ENCODE results near the gene NT5C. TPM values are rescaled to one million over a fixed set of nuclear protein-coding genes. Genes with fewer than 3 reads are reported as not detected.
A peak's percentile ranks its signal among the peaks of the same experiment; 100 is the strongest.

NT5C gene
- total RNA-seq, 1 donor from 2014 or later: 48.2 TPM

- TF ChIP-seq, protein P1, sequence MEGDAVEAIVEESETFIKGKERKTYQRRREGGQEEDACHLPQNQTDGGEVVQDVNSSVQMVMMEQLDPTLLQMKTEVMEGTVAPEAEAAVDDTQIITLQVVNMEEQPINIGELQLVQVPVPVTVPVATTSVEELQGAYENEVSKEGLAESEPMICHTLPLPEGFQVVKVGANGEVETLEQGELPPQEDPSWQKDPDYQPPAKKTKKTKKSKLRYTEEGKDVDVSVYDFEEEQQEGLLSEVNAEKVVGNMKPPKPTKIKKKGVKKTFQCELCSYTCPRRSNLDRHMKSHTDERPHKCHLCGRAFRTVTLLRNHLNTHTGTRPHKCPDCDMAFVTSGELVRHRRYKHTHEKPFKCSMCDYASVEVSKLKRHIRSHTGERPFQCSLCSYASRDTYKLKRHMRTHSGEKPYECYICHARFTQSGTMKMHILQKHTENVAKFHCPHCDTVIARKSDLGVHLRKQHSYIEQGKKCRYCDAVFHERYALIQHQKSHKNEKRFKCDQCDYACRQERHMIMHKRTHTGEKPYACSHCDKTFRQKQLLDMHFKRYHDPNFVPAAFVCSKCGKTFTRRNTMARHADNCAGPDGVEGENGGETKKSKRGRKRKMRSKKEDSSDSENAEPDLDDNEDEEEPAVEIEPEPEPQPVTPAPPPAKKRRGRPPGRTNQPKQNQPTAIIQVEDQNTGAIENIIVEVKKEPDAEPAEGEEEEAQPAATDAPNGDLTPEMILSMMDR (IDR thresholded peaks at IDR 0.05): no peak
- Mint-ChIP-seq H3K9me3 (ENCODE audit: unreplicated experiment) (no peaks in the 10 kb centered on the region), H3K27ac (ENCODE audit: unreplicated experiment) (no peak overlapping the region), H3K4me3 (ENCODE audit: unreplicated experiment) (no peak overlapping the region), H3K4me1 (ENCODE audit: unreplicated experiment) (peaks cover 56% of the 10 kb centered on the region), H3K27me3 (ENCODE audit: unreplicated experiment) (no peaks in the 10 kb centered on the region), H3K36me3 (ENCODE audit: unreplicated experiment) (no peaks in the 10 kb centered on the region)
- DNase-seq (ENCODE audit: extremely low spot score, unreplicated experiment): no peak
These were observed 39.7 kb downstream of the NT5C start for GRCh38 chr17:75091855-75092327.

GRCh38 chr17:75090871-75091854 is 40.4 kb downstream of the NT5C start:
- TF ChIP-seq, protein P1 (IDR thresholded peaks at IDR 0.05): no peak
- H3K27ac Mint-ChIP-seq (ENCODE audit: unreplicated experiment): peak overlapping the region; percentile 59
- no peak for DNase-seq (ENCODE audit: extremely low spot score, unreplicated experiment)
- no peaks in the 10 kb centered on the region for H3K27me3 Mint-ChIP-seq (ENCODE audit: unreplicated experiment)
- no peaks in the 10 kb centered on the region for H3K36me3 Mint-ChIP-seq (ENCODE audit: unreplicated experiment)
- peaks cover 60% of the 10 kb centered on the region for H3K4me1 Mint-ChIP-seq (ENCODE audit: unreplicated experiment)
- no peak overlapping the region for H3K4me3 Mint-ChIP-seq (ENCODE audit: unreplicated experiment)
- no peaks in the 10 kb centered on the region for H3K9me3 Mint-ChIP-seq (ENCODE audit: unreplicated experiment)

- no peaks in the 10 kb centered on the region for H3K9me3 Mint-ChIP-seq (ENCODE audit: unreplicated experiment)
- H3K27ac Mint-ChIP-seq (ENCODE audit: unreplicated experiment): peak overlapping the region; percentile 62
- peak overlapping the region; percentile 72 for H3K4me3 Mint-ChIP-seq (ENCODE audit: unreplicated experiment)
- no peaks in the 10 kb centered on the region for H3K36me3 Mint-ChIP-seq (ENCODE audit: unreplicated experiment)
- TF ChIP-seq, protein P1 (IDR thresholded peaks at IDR 0.05): no peak
- no peaks in the 10 kb centered on the region for H3K27me3 Mint-ChIP-seq (ENCODE audit: unreplicated experiment)
- peaks cover 76% of the 10 kb centered on the region for H3K4me1 Mint-ChIP-seq (ENCODE audit: unreplicated experiment)
- no peak for DNase-seq (ENCODE audit: extremely low spot score, unreplicated experiment)
These were observed 42.8 kb downstream of the NT5C start for GRCh38 chr17:75088465-75089417.

DNA sequence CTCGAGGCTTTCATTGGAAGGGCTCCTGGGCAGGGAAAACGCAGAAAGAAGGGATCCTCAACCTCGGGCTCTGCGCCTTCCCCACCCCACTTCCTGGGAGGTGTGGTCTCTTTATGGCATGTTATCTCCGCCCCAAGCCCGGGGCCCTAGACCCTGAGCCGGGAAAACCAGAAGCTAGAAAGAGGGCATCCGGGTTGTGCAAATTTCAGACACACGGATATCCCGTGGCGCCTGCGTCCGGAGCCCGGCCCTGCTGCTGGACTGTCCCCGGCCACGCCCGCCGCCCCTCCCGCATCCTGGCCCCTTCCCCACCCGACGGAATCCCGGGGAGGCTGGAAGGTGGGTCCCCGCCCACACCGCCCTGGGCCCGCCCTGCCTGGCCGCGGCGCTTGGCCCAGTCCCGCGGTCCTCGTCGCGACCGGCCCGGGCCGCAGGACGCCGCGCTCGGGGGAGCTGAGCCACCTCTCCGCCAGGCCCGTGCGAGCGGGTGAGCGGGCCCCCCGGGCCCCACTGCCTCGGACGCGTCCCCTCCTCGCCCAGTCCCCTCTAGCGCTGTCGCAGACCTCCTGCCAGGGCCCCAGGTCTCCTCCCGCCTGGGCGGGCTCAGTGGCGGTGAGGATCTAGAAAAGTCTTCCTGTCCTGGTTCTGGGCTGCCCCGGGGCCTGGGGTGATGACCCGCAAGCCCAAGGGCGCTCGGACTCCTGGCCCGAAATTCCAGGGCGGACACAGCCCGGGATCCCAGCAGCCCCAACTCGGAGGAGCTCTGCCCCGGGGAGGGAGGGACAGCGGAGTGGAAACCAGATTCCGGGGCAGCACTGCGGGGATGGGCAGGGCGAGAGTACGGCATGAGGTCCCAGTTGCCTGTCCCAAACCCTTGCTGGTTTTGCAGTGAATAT is 43.7 kb downstream of the NT5C start, which contains the start of gene SLC16A5:
Gene SLC16A5 (plus strand): TSS at position 397 of the 896 bp plus-strand sequence. CDS start 5,683 bp downstream, outside the sequence.
- Mint-ChIP-seq H3K4me1 (ENCODE audit: unreplicated experiment) (peaks cover 77% of the 10 kb centered on the region), H3K27me3 (ENCODE audit: unreplicated experiment) (no peaks in the 10 kb centered on the region), H3K36me3 (ENCODE audit: unreplicated experiment) (no peaks in the 10 kb centered on the region), H3K9me3 (ENCODE audit: unreplicated experiment) (no peaks in the 10 kb centered on the region), H3K4me3 (ENCODE audit: unreplicated experiment) (peak within 1 kb of the TSS; percentile 72), H3K27ac (ENCODE audit: unreplicated experiment) (peak within 1 kb of the TSS; percentile 85)
- TF ChIP-seq, protein P1 (IDR thresholded peaks at IDR 0.05): no peak
- peak; percentile 90 for DNase-seq (ENCODE audit: extremely low spot score, unreplicated experiment)

Data from osteocyte (in vitro differentiated cells).